ENCODE measurements around the gene LMO2. TPM values are rescaled to one million over a fixed set of nuclear protein-coding genes. Genes with fewer than 3 reads are reported as not detected.

The LMO2 gene
- total RNA-seq, 2 donors from 2014 or later, result 37.0 to 74.3 TPM

- ATAC-seq (ENCODE audit: insufficient number of reproducible peaks, low FRiP score, low read depth), result no peak
- Histone ChIP-seq H3K27ac (no peak overlapping the region), H3K4me3 (no peak overlapping the region), H3K36me3 (no peaks in the 10 kb centered on the region), H3K27me3 (replicated peaks; ENCODE audit: insufficient read depth) (no peaks in the 10 kb centered on the region), H3K4me1 (ENCODE audit: control insufficient read depth in 1 of 2, low read depth in 2 of 2) (no peaks in the 10 kb centered on the region), H3K9me3 (no peaks in the 10 kb centered on the region)
- DNase-seq (ENCODE audit: low spot score), result no peak
- TF ChIP-seq CTCF (IDR thresholded peaks at IDR 0.05), result no peak
These were observed 20.8 kb upstream of the LMO2 start for GRCh38 chr11:33912405-33913361.

GRCh38 chr11:33910958-33911339, 19.1 kb upstream of the LMO2 start:
- no peaks in the 10 kb centered on the region for H3K4me1 ChIP-seq (ENCODE audit: control insufficient read depth in 1 of 2, low read depth in 2 of 2)
- H3K27me3 ChIP-seq (replicated peaks; ENCODE audit: insufficient read depth), result no peaks in the 10 kb centered on the region
- no peak overlapping the region for H3K27ac ChIP-seq
- DNase-seq (ENCODE audit: low spot score), result no peak
- TF ChIP-seq CTCF (IDR thresholded peaks at IDR 0.05), result no peak
- ATAC-seq (ENCODE audit: insufficient number of reproducible peaks, low FRiP score, low read depth), result no peak
- H3K9me3 ChIP-seq, result no peaks in the 10 kb centered on the region
- H3K4me3 ChIP-seq, result no peak overlapping the region
- H3K36me3 ChIP-seq, result no peaks in the 10 kb centered on the region

GRCh38 chr11:33910296-33910957, 18.6 kb upstream of the LMO2 start:
- Histone ChIP-seq H3K27me3 (replicated peaks; ENCODE audit: insufficient read depth) (no peaks in the 10 kb centered on the region), H3K4me1 (ENCODE audit: control insufficient read depth in 1 of 2, low read depth in 2 of 2) (no peaks in the 10 kb centered on the region), H3K36me3 (no peaks in the 10 kb centered on the region), H3K4me3 (no peak overlapping the region), H3K27ac (no peak overlapping the region), H3K9me3 (no peaks in the 10 kb centered on the region)
- ATAC-seq (ENCODE audit: insufficient number of reproducible peaks, low FRiP score, low read depth) (no peak), DNase-seq (ENCODE audit: low spot score) (no peak)
- TF ChIP-seq CTCF (IDR thresholded peaks at IDR 0.05), result no peak

- DNase-seq (ENCODE audit: low spot score) (no peak), ATAC-seq (ENCODE audit: insufficient number of reproducible peaks, low FRiP score, low read depth) (no peak)
- no peaks in the 10 kb centered on the region for H3K9me3 ChIP-seq
- H3K27ac ChIP-seq, result no peak overlapping the region
- TF ChIP-seq CTCF (IDR thresholded peaks at IDR 0.05), result no peak
- no peaks in the 10 kb centered on the region for H3K27me3 ChIP-seq (replicated peaks; ENCODE audit: insufficient read depth)
- no peaks in the 10 kb centered on the region for H3K4me1 ChIP-seq (ENCODE audit: control insufficient read depth in 1 of 2, low read depth in 2 of 2)
- H3K4me3 ChIP-seq, result no peak overlapping the region
- no peaks in the 10 kb centered on the region for H3K36me3 ChIP-seq
These were observed 17.7 kb upstream of the LMO2 start for GRCh38 chr11:33909552-33909951.

- no peak for TF ChIP-seq CTCF (IDR thresholded peaks at IDR 0.05)
- Histone ChIP-seq H3K4me3 (no peak overlapping the region), H3K27me3 (replicated peaks; ENCODE audit: insufficient read depth) (no peaks in the 10 kb centered on the region), H3K27ac (no peak overlapping the region), H3K9me3 (no peaks in the 10 kb centered on the region), H3K4me1 (ENCODE audit: control insufficient read depth in 1 of 2, low read depth in 2 of 2) (no peaks in the 10 kb centered on the region), H3K36me3 (no peaks in the 10 kb centered on the region)
- ATAC-seq (ENCODE audit: insufficient number of reproducible peaks, low FRiP score, low read depth), result no peak
- no peak for DNase-seq (ENCODE audit: low spot score)
These were observed 17.3 kb upstream of the LMO2 start for GRCh38 chr11:33909150-33909549.
